ENCODE results near the gene ASB15.

ASB15 gene

GRCh38 chr7:123675181-123675473 lies 73.5 kb downstream of the ASB15 start:
- TF ChIP-seq, protein P1, sequence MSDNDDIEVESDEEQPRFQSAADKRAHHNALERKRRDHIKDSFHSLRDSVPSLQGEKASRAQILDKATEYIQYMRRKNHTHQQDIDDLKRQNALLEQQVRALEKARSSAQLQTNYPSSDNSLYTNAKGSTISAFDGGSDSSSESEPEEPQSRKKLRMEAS (IDR thresholded peaks at IDR 0.05): no peak
- no peak for TF ChIP-seq YY1 (IDR thresholded peaks at IDR 0.05; ENCODE audit: low read depth)
- TF ChIP-seq EGR1 (IDR thresholded peaks at IDR 0.05): no peak
- no peak for TF ChIP-seq EP300 (IDR thresholded peaks at IDR 0.05; ENCODE audit: borderline replicate concordance)
- TF ChIP-seq REST (IDR thresholded peaks at IDR 0.05; ENCODE audit: low read depth): no peak
- TF ChIP-seq TCF12 (IDR thresholded peaks at IDR 0.05; ENCODE audit: low read depth): no peak
- no peak for TF ChIP-seq RAD21 (IDR thresholded peaks at IDR 0.05; ENCODE audit: low read depth)

- TF ChIP-seq USF1 (IDR thresholded peaks at IDR 0.05) (no peak), TAF1 (IDR thresholded peaks at IDR 0.05; ENCODE audit: low read depth) (no peak), EGR1 (IDR thresholded peaks at IDR 0.05) (no peak), TCF12 (IDR thresholded peaks at IDR 0.05; ENCODE audit: low read depth) (no peak), NFIC (IDR thresholded peaks at IDR 0.05) (no peak), ZBTB7A (IDR thresholded peaks at IDR 0.05; ENCODE audit: low read depth) (no peak), EP300 (IDR thresholded peaks at IDR 0.05; ENCODE audit: borderline replicate concordance) (no peak), FOXM1 (IDR thresholded peaks at IDR 0.05; ENCODE audit: borderline replicate concordance, low read depth) (no peak), CREB1 (IDR thresholded peaks at IDR 0.05; ENCODE audit: low read depth) (no peak), RAD21 (IDR thresholded peaks at IDR 0.05; ENCODE audit: low read depth) (no peak), CEBPB (IDR thresholded peaks at IDR 0.05) (no peak), REST (IDR thresholded peaks at IDR 0.05; ENCODE audit: low read depth) (no peak), TEAD4 (IDR thresholded peaks at IDR 0.05) (no peak), YY1 (IDR thresholded peaks at IDR 0.05; ENCODE audit: low read depth) (no peak)
- TF ChIP-seq, protein P1 (IDR thresholded peaks at IDR 0.05): no peak
Observed at GRCh38 chr7:123677061-123677715, 75.6 kb downstream of the ASB15 start.

DNA sequence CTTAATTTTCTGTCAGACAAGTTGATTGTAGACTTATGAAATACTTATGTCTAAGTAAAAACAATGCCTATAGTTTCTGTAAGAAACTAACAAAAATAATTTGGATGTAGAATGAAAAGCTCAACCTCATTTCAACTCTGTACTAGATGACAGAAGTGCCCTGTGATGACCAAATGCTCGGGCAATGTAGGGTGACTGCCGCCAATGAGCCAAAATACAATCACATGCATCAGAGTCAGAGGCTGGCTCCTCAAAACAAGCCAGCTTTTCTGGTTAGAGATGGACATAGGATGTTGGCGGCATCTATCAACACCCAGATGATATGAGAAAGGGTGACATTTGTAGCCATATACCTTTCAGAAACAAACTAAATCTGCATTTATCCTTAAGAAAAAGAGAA lies 78.0 kb downstream of the ASB15 start:
- no peak for TF ChIP-seq TAF1 (IDR thresholded peaks at IDR 0.05; ENCODE audit: low read depth)
- TF ChIP-seq USF1 (IDR thresholded peaks at IDR 0.05): no peak
- TF ChIP-seq, protein P1 (IDR thresholded peaks at IDR 0.05): no peak
- no peak for TF ChIP-seq EP300 (IDR thresholded peaks at IDR 0.05; ENCODE audit: borderline replicate concordance)

DNA sequence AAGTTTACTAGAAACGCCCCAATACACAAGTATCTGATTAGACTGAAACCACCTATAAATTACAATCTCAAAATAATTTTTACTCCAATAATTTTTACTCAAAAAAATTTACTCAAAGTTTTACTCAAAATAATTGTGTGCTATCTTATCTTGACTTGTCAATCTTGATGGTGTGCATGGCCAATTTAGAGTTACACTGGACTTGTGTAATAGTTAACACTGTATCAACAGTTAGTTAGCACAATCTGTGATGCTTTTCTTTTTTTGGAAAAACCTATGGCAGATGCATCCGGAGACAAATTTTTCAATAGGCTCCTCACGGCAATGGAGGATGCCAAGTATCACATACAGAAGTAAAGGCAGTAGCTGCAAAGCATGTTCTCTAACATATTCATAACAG lies 79.0 kb downstream of the ASB15 start:
- TF ChIP-seq, protein P1 (IDR thresholded peaks at IDR 0.05): no peak
- TF ChIP-seq YY1 (IDR thresholded peaks at IDR 0.05; ENCODE audit: low read depth): no peak
- TF ChIP-seq RAD21 (IDR thresholded peaks at IDR 0.05; ENCODE audit: low read depth): no peak
- no peak for TF ChIP-seq CREB1 (IDR thresholded peaks at IDR 0.05; ENCODE audit: low read depth)
- no peak for TF ChIP-seq TAF1 (IDR thresholded peaks at IDR 0.05; ENCODE audit: low read depth)
- no peak for TF ChIP-seq FOXM1 (IDR thresholded peaks at IDR 0.05; ENCODE audit: borderline replicate concordance, low read depth)
- TF ChIP-seq NFIC (IDR thresholded peaks at IDR 0.05): no peak
- TF ChIP-seq ZBTB7A (IDR thresholded peaks at IDR 0.05; ENCODE audit: low read depth): no peak
- no peak for TF ChIP-seq TEAD4 (IDR thresholded peaks at IDR 0.05)
- no peak for TF ChIP-seq USF1 (IDR thresholded peaks at IDR 0.05)
- no peak for TF ChIP-seq TCF12 (IDR thresholded peaks at IDR 0.05; ENCODE audit: low read depth)
- no peak for TF ChIP-seq EP300 (IDR thresholded peaks at IDR 0.05; ENCODE audit: borderline replicate concordance)
- TF ChIP-seq EGR1 (IDR thresholded peaks at IDR 0.05): no peak
- TF ChIP-seq REST (IDR thresholded peaks at IDR 0.05; ENCODE audit: low read depth): no peak

Data from Ishikawa (cell line).